GM23338 (cell line): Measurements from ENCODE around the gene MYO18A.

ENCODE experiments used
- CREB1 ChIP-seq: fragments of 250-450 bp; sonication (Bioruptor Pico); IDR thresholded peaks from 2 replicates; pipeline ENCODE4 v1.5.0; 2020; ENCODE audit warnings: low read depth, mild to moderate bottlenecking, moderate library complexity
- CTCF ChIP-seq, 2 experiments: fragments of 200-600 bp in 1 of 2; sonication (generic) in 1 of 2; conservative IDR thresholded peaks; 2 replicates each; pipeline versions ENCODE4 v1.5.1 to v1.6.1; 2016 to 2017; ENCODE audit warnings: antibody characterized with exemption in 2 of 2, low read depth in 2 of 2, mild to moderate bottlenecking in 2 of 2, moderate library complexity in 1 of 2
- EZH2 ChIP-seq: fragments of 200-600 bp; sonication (generic); IDR thresholded peaks from one replicate; pipeline ENCODE4 v1.8.0; 2017; ENCODE audit warnings: antibody characterized with exemption, mild to moderate bottlenecking, low read depth; ENCODE audit not compliant: unreplicated experiment
- EZH2phosphoT487 ChIP-seq: fragments of 200-600 bp; sonication (generic); IDR thresholded peaks from one replicate; pipeline ENCODE4 v1.8.1; 2018; ENCODE audit warnings: antibody characterized with exemption; ENCODE audit not compliant: unreplicated experiment
- NANOG ChIP-seq: IDR thresholded peaks from 2 replicates; pipeline ENCODE4 v1.6.1; 2016; ENCODE audit warnings: antibody characterized with exemption, borderline replicate concordance
- POLR2AphosphoS5 ChIP-seq: IDR thresholded peaks from 2 replicates; pipeline ENCODE4 v1.6.1; 2016; ENCODE audit warnings: antibody characterized with exemption, low read depth
- REST ChIP-seq: IDR thresholded peaks from one replicate; pipeline ENCODE4 v1.6.1; 2018; ENCODE audit warnings: antibody characterized with exemption; ENCODE audit not compliant: unreplicated experiment
- STAT1 ChIP-seq: IDR thresholded peaks from one replicate; pipeline ENCODE4 v1.6.1; 2016; ENCODE audit warnings: antibody characterized with exemption; ENCODE audit not compliant: unreplicated experiment

GRCh38 chr17:29143894-29144293 lies 36.3 kb downstream of the MYO18A start:
- TF ChIP-seq REST = no peak
- TF ChIP-seq STAT1 = no peak
- TF ChIP-seq CTCF (conservative IDR thresholded peaks at IDR 0.05; ENCODE audit: low read depth in 2 of 2) = peak; percentile 43 to 55
- no peak for TF ChIP-seq EZH2
- TF ChIP-seq CREB1 = no peak
- TF ChIP-seq POLR2AphosphoS5 = no peak
- no peak for TF ChIP-seq NANOG
- TF ChIP-seq EZH2phosphoT487 = no peak
